RWPE1 (cell line): Measurements from ENCODE around the gene CFAP65.

Experiments used
- CTCF ChIA-PET: fragments of 350-600 bp; sonication (Branson Sonifier 250); formaldehyde crosslinking; extraction: SDS; loops from one replicate; lab custom pipeline; 2021; lab: Yijun Ruan, JAX
- POLR2A ChIA-PET: fragments of 400-600 bp; formaldehyde crosslinking; extraction: SDS; loops from one replicate; lab custom pipeline; 2020; ENCODE audit warnings: antibody characterized with exemption; ENCODE audit not compliant: low non-redundant PET; lab: Yijun Ruan, JAX
- DNase-seq: peaks from one replicate; pipeline ENCODE4 v3.0.0; 2012; ENCODE audit warnings: low spot score
- H3K27ac ChIP-seq: fragments of 450-650 bp; 2 replicates; pipeline ENCODE4 v1.5.1; 2017
- TF ChIP-seq, protein P1 (sequence below): fragments of 450-650 bp; conservative IDR thresholded peaks from 2 replicates; pipeline ENCODE4 v1.5.1; 2017; ENCODE audit warnings: low read depth, mild to moderate bottlenecking

CFAP65 gene

DNA sequence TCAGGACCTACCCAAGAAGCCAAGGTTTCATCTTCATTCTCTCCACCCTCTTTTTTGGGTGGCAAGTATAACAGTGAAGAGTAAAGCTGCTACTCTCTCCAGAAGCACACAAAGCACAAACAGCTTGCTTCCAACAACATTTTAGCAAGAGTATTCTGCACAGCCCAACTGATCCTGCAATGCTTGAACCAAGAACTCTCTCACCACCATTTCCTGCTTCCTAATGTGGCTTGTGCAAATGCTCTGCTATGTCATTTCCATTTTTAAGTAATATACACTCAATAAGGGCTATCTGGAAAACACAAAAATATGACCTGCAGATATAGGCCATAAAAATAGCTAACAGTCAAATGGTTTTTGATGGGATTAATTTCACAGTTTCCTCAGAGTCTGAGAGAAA is 43.5 kb upstream of the CFAP65 start:
- no peak for DNase-seq
- CTCF ChIA-PET = interaction anchor here (1.0 to 1.7 kb wide), 2 partner anchors 26 to 55 kb away, joined by 3 to 4 read pairs; no protein-coding TSS in a partner anchor
- H3K27ac ChIP-seq = no peak overlapping the region
- TF ChIP-seq, protein P1, sequence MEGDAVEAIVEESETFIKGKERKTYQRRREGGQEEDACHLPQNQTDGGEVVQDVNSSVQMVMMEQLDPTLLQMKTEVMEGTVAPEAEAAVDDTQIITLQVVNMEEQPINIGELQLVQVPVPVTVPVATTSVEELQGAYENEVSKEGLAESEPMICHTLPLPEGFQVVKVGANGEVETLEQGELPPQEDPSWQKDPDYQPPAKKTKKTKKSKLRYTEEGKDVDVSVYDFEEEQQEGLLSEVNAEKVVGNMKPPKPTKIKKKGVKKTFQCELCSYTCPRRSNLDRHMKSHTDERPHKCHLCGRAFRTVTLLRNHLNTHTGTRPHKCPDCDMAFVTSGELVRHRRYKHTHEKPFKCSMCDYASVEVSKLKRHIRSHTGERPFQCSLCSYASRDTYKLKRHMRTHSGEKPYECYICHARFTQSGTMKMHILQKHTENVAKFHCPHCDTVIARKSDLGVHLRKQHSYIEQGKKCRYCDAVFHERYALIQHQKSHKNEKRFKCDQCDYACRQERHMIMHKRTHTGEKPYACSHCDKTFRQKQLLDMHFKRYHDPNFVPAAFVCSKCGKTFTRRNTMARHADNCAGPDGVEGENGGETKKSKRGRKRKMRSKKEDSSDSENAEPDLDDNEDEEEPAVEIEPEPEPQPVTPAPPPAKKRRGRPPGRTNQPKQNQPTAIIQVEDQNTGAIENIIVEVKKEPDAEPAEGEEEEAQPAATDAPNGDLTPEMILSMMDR = no peak
- POLR2A ChIA-PET = no interaction called here

DNA sequence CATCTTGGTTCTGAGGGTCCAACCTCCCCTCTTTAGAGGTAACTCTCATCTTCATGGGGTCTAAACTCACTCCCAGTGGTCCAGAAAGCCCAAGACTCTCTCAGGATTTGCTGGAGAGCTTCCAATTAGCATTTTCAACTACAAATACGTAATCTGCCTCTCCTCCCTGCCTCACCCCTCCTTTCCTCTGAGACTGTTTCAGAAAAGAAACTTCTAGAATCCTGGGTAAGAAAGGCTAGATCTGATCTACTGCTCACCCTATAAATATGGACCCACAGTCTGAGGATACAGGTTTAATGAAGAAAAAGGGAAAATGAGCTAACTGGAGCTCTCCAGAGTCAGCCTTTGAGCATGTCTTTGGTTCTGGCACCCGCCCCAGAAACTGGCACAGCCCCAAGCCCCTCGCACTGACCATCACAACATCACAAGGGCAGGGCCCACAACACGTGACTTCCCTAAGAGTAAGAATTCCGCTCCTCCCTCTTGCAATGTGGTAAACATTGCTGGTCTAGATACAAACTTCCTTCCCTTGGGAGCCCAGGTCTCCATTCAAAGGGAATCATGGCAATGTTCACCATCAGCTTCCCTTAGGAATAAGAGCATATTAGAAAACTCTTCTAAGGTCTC is 41.1 kb upstream of the CFAP65 start:
- CTCF ChIA-PET = interaction anchor here (0.7 to 2.1 kb wide), 2 partner anchors 39 to 52 kb away, joined by 3 to 8 read pairs; no protein-coding TSS in a partner anchor
- no peak overlapping the region for H3K27ac ChIP-seq
- POLR2A ChIA-PET = no interaction called here
- DNase-seq = no peak
- TF ChIP-seq, protein P1 = no peak

DNA sequence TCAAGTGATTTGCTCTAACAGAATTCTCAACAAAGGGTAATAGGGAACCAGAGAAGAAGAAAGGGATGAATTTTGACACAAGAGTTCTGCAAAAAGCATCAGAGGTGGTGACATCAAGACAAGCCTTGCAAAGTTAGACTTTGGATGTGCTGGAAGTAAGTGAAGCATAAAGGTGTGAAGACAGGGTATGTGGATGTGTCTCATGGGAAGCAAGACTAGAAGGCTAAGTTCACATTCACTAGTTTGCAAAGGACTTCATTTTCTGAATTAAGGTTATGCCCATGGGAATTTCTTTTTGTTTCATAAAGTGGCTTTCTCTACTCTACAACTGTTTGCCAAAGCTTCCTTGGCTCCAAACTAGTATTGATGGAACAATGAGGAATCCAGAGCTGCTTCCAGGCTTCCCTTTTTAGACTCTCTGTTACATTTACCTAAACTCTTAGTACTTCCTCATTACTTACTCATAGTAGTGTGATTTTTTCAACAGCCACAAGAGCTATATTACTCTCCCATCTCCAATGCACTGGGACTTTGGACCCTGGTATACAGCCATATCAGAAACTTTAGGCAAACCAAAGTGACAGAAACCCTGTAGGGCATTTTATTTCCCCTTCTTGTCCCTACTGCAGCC is 40.5 kb upstream of the CFAP65 start:
- TF ChIP-seq, protein P1 = no peak
- no peak for DNase-seq
- POLR2A ChIA-PET = no interaction called here
- CTCF ChIA-PET = interaction anchor here (0.7 to 2.1 kb wide), 2 partner anchors 40 to 52 kb away, joined by 3 to 8 read pairs; no protein-coding TSS in a partner anchor
- H3K27ac ChIP-seq = no peak overlapping the region

DNA sequence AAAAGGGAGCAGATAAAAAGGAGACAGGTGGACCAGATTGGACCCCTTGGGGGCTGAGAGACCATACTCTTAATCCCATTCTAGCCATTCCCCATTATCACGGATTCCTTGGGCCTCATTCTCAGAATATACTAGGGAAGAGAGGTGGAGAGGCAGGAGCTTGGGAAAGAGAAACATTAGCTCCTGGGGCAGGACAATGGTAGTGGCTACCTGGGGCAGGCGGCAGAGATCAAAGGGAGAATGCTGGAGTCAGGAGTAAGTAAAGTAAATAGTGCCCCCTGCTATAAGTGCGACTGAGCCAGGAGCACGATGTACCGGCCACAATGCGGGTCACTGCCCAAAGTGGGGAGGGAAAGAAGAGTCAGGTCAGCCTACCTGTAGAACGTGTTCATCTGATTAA is 39.8 kb upstream of the CFAP65 start:
- TF ChIP-seq, protein P1 = no peak
- DNase-seq = no peak
- CTCF ChIA-PET = interaction anchor here (1.0 kb wide), 1 partner anchor 74 kb away, joined by 3 read pairs; no protein-coding TSS in a partner anchor
- POLR2A ChIA-PET = no interaction called here
- H3K27ac ChIP-seq = no peak overlapping the region

DNA sequence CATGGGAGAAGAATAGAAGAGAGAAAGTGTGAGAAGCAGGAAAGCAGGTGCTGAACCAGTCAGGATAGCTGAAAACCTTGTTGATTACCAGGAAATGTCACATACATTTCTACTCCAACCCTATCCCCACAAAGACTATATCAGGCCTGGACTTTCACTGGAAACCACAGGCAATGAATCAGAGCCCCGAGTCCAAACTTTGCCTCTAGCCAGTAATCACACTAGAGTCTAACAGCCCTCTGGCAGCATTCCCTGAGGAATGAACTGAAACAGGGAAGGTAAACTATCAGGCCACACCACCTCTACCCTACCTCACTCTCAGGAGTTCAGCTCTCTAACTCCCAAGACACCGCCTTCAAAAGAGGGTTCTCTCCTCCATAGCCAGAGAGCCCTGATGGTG is 38.1 kb upstream of the CFAP65 start:
- DNase-seq = no peak
- no peak overlapping the region for H3K27ac ChIP-seq
- ChIA-PET CTCF (interaction anchor here (0.6 kb wide), 1 partner anchor 9 kb away, joined by 3 read pairs; no protein-coding TSS in a partner anchor), POLR2A (no interaction called here)
- TF ChIP-seq, protein P1 = no peak

DNA sequence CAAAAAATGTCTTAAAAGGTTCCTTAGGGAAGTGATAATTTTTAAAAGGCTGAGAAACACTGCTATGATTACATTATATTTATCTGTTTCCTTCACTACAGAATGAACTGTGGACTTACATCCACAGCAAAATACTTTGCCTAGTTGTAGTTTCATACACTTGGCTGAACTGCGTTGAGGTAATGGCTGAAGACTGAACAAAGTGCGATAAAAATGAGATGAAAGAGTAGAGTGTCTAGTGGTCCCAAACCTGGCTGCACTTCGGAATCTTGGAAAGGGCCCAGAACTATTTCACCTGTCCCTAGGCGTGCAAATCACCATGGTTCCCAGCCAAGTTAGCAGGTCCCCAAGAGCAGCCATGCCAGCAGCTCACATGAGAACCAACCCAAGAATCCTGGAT is 37.6 kb upstream of the CFAP65 start:
- H3K27ac ChIP-seq = no peak overlapping the region
- no peak for DNase-seq
- ChIA-PET POLR2A (no interaction called here), CTCF (interaction anchor here (0.6 kb wide), 1 partner anchor 10 kb away, joined by 3 read pairs; no protein-coding TSS in a partner anchor)
- TF ChIP-seq, protein P1 = no peak
